ENCODE data around the gene ALPK3. TPM values are rescaled to one million over a fixed set of nuclear protein-coding genes. Genes with fewer than 3 reads are reported as not detected.

ALPK3 gene
- total RNA-seq, 1 experiment from 2014 or later, result 17.7 TPM

- Histone ChIP-seq H3K56ac (ENCODE audit: insufficient read length, low read depth, low read length) (no peak overlapping the region), H3K14ac (ENCODE audit: insufficient read depth, low read length) (no peak overlapping the region), H4K91ac (ENCODE audit: insufficient read length, low read depth, low read length) (no peak overlapping the region), H2BK15ac (ENCODE audit: low read depth, low read length) (no peak overlapping the region), H4K5ac (ENCODE audit: insufficient read length, low read depth, low read length) (no peak overlapping the region), H3K18ac (ENCODE audit: insufficient read length, low read depth, low read length) (no peak overlapping the region), H3K23ac (ENCODE audit: insufficient read length, low read depth, low read length) (no peak overlapping the region), H2BK5ac (ENCODE audit: insufficient read length, low read length) (no peak overlapping the region), H3T11ph (ENCODE audit: low read length) (no peak overlapping the region), H3K4me2 (ENCODE audit: insufficient read depth, insufficient read length, low read length) (no peak overlapping the region), H2AFZ (ENCODE audit: low read length) (no peak overlapping the region), H3K4ac (ENCODE audit: low read depth, low read length) (no peak overlapping the region), H4K8ac (replicated peaks; ENCODE audit: insufficient read length, low read depth, low read length) (no peak overlapping the region), H3K79me1 (ENCODE audit: insufficient read depth, low read depth, low read length, poor library complexity, severe bottlenecking) (no peaks in the 10 kb centered on the region), H3K27me3 (ENCODE audit: insufficient read depth, low read length) (no peaks in the 10 kb centered on the region), H2AK5ac (ENCODE audit: insufficient read length, low read length) (no peak overlapping the region), H3K9ac (ENCODE audit: extremely low read depth, insufficient read length, low read length) (no peak overlapping the region), H3K9me3 (ENCODE audit: control insufficient read depth, low read depth, low read length) (no peaks in the 10 kb centered on the region), H2BK12ac (ENCODE audit: insufficient read length, low read depth, low read length) (no peak overlapping the region), H3K79me2 (ENCODE audit: insufficient read depth, low read length) (no peaks in the 10 kb centered on the region), H2BK120ac (ENCODE audit: low read depth, low read length, poor library complexity, severe bottlenecking) (no peak overlapping the region), H3K4me1 (ENCODE audit: insufficient read depth, low read length) (no peaks in the 10 kb centered on the region), H3K27ac (ENCODE audit: insufficient read length, low read depth, low read length) (no peak overlapping the region), H3K23me2 (ENCODE audit: insufficient read length, low read depth, low read length, poor library complexity, severe bottlenecking) (no peaks in the 10 kb centered on the region), H2BK20ac (ENCODE audit: low read depth, low read length, poor library complexity, severe bottlenecking) (no peak overlapping the region), H4K20me1 (ENCODE audit: control insufficient read depth, insufficient read depth, insufficient read length) (no peaks in the 10 kb centered on the region)
- Mint-ChIP-seq H3K27ac (no peak overlapping the region), H3K4me3 (no peak overlapping the region), H3K4me1 (peaks cover 3 to 6% of the 10 kb centered on the region in 2 experiments), H3K27me3 (ENCODE audit: low read depth) (peaks cover 7% of the 10 kb centered on the region), H3K9me3 (no peaks in the 10 kb centered on the region; a peak in 1 of 5 replicates), H3K36me3 (ENCODE audit: insufficient read depth in 1 of 3, low read depth in 3 of 3) (peaks cover 0 to 1% (median 0%) of the 10 kb centered on the region in 3 experiments; a peak in 1 of 7 replicates)
- DNase-seq, result no peak
- no peak for TF ChIP-seq CTCF (conservative IDR thresholded peaks at IDR 0.05)
Measured at GRCh38 chr15:84811828-84812227, 5.3 kb upstream of the ALPK3 start.

Data from H9 (cell line).